Amniotic stem cell (primary cell): ENCODE results near the gene UQCC5.

Source experiments
- DNase-seq: peaks from one replicate; lab custom pipeline; 2025; lab: John Stamatoyannopoulos, UW

UQCC5 gene, protein sequence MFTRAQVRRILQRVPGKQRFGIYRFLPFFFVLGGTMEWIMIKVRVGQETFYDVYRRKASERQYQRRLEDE

DNA sequence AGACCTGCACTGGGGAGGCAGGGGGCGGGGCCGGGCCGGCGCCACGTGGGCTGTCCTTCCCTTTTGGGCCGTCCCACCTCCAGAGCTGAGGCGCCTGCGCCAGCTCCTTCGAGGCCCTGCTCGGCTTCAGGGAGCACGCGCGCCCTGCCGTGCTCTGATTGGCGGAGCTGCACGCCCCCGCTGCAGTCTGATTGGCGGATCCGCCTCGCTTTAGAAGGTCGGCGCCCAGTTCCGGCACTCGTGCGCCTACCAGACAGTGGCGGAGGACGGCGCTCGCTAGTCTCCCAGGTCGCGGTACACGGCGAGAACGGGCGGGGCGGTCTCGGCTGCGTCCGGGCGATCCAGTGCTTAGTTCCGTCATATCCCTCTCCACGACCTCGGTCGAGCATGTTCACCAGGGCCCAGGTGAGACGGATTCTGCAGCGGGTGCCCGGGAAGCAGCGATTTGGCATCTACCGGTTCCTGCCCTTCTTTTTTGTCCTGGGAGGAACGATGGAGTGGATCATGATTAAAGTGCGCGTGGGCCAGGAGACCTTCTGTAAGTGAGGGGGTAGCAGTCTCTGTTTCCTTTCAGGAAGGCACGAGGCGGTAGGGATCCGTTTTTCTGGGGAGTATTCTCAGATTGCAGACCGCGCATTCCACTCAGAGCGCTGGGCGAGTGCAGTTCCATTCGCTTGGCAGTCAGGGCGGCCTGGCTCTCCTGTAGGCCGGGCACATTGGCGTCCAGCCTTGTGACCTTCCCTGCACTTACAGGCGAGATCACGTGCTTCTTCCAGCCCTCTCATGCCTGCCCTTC lies at the start of gene UQCC5:
Gene UQCC5 (plus strand): TSS at position 237 of the 796 bp plus-strand sequence. CDS start 151 bp downstream, at position 388.
- DNase-seq, result peak; percentile 96

DNA sequence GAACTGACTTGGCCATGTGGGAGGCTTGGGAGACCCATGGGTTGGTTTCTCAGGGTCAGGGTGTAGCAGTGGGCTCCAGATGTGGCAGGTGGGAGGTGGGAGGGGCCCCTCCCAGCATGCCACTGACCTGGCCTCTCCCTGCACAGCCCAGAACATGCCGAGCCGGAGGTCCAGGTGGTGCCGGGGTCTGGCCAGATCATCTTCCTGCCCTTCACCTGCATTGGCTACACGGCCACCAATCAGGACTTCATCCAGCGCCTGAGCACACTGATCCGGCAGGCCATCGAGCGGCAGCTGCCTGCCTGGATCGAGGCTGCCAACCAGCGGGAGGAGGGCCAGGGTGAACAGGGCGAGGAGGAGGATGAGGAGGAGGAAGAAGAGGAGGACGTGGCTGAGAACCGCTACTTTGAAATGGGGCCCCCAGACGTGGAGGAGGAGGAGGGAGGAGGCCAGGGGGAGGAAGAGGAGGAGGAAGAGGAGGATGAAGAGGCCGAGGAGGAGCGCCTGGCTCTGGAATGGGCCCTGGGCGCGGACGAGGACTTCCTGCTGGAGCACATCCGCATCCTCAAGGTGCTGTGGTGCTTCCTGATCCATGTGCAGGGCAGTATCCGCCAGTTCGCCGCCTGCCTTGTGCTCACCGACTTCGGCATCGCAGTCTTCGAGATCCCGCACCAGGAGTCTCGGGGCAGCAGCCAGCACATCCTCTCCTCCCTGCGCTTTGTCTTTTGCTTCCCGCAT lies 49.2 kb upstream of the UQCC5 start:
- DNase-seq, result no peak

DNA sequence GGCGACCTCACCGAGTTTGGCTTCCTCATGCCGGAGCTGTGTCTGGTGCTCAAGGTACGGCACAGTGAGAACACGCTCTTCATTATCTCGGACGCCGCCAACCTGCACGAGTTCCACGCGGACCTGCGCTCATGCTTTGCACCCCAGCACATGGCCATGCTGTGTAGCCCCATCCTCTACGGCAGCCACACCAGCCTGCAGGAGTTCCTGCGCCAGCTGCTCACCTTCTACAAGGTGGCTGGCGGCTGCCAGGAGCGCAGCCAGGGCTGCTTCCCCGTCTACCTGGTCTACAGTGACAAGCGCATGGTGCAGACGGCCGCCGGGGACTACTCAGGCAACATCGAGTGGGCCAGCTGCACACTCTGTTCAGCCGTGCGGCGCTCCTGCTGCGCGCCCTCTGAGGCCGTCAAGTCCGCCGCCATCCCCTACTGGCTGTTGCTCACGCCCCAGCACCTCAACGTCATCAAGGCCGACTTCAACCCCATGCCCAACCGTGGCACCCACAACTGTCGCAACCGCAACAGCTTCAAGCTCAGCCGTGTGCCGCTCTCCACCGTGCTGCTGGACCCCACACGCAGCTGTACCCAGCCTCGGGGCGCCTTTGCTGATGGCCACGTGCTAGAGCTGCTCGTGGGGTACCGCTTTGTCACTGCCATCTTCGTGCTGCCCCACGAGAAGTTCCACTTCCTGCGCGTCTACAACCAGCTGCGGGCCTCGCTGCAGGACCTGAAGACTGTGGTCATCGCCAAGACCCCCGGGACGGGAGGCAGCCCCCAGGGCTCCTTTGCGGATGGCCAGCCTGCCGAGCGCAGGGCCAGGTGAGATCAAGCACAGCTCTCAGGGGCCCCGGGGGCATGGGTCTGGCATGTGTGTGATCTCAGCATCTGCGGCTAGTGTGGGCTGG lies 48.4 kb upstream of the UQCC5 start:
- no peak for DNase-seq

DNA sequence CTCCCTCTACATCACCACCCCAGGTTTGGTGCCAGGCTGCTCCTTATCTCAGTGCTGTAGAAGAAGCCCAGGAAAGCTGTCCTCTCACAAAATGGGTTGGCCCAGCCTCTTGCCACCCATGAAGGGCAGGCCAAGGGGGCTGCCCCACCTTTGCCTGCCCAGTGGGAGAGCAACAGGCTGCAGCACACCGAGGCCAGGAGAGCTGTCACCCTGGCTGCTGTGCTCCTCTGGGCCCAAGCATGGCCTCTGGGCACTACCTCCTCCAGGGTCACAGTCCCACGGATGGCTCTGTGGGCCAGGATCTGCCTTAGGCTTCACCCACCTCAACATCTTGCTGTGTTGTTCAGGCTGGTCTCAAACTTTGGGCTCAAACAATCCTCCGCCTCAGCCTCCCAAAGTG lies 47.7 kb upstream of the UQCC5 start:
- no peak for DNase-seq

DNA sequence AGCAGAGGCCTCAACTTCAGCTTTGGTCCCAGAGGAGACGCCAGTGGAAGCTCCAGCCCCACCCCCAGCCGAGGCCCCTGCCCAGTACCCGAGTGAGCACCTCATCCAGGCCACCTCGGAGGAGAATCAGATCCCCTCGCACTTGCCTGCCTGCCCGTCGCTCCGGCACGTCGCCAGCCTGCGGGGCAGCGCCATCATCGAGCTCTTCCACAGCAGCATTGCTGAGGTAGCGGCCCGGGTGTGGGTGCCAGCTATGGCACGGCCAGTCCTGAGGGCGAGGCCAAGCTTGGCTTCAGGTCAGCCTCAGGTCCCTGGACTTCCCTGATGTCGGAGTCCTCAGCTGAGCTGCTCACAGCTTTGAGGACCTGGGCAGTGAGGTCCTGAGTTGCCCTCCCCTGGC lies 47.0 kb upstream of the UQCC5 start:
- no peak for DNase-seq

DNA sequence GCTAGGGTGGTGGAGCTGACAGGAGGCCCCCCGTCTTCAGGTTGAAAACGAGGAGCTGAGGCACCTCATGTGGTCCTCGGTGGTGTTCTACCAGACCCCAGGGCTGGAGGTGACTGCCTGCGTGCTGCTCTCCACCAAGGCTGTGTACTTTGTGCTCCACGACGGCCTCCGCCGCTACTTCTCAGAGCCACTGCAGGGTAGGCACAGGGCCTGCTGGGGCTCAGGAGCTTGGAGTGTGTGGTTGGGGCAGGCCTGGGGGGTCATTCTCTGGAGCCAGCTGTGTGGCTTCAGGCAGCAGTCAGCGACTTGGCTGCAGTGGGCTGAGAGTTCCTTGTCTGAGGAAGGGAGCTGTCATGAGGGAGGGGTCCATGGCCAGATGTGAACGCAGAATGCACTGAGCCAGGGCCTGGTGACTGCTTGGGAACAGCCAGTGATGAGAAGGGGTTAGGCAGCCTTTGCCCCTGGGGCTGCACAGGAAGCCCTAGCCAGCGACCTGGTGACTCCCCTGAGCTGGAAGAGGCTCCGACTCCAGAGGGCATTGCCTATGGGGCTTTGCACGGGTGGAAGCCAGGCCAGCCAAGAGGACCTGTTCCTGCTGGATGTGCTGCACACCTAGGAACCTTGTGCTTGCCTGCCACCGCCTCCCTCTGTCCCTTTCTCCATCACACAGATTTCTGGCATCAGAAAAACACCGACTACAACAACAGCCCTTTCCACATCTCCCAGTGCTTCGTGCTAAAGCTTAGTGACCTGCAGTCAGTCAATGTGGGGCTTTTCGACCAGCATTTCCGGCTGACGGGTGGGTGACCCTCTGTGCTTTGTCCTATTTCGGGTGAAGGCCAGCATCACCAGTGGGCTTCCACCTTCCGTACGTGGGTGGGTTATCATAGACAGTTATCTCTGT lies 46.1 kb upstream of the UQCC5 start:
- DNase-seq, result no peak

DNA sequence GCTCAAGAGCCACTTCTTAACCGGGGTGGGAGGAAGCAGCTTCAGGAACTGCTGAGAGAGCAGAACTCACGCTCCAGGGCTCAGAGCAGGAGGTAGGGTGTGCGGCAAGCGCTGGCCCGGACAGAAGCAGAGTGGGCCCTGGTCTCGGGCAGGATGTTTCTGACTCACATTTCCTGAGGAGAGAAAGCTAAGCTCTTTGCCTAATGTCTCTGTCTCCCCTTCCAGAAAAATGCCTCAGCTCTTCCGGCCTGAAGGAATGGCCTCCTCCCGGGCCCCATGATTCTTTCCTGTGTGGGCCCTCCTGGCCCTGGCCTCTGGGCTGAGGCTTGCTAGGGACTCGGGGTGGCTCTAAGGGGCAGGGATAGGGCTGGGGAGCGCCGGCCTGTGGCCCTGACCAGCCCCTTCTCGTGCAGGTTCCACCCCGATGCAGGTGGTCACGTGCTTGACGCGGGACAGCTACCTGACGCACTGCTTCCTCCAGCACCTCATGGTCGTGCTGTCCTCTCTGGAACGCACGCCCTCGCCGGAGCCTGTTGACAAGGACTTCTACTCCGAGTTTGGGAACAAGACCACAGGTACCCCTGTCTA lies 45.4 kb upstream of the UQCC5 start:
- DNase-seq, result no peak

DNA sequence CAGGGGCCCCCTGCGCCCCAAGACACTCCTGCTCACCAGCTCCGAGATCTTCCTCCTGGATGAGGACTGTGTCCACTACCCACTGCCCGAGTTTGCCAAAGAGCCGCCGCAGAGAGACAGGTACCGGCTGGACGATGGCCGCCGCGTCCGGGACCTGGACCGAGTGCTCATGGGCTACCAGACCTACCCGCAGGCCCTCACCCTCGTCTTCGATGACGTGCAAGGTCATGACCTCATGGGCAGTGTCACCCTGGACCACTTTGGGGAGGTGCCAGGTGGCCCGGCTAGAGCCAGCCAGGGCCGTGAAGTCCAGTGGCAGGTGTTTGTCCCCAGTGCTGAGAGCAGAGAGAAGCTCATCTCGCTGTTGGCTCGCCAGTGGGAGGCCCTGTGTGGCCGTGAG lies 44.3 kb upstream of the UQCC5 start:
- DNase-seq, result no peak

DNA sequence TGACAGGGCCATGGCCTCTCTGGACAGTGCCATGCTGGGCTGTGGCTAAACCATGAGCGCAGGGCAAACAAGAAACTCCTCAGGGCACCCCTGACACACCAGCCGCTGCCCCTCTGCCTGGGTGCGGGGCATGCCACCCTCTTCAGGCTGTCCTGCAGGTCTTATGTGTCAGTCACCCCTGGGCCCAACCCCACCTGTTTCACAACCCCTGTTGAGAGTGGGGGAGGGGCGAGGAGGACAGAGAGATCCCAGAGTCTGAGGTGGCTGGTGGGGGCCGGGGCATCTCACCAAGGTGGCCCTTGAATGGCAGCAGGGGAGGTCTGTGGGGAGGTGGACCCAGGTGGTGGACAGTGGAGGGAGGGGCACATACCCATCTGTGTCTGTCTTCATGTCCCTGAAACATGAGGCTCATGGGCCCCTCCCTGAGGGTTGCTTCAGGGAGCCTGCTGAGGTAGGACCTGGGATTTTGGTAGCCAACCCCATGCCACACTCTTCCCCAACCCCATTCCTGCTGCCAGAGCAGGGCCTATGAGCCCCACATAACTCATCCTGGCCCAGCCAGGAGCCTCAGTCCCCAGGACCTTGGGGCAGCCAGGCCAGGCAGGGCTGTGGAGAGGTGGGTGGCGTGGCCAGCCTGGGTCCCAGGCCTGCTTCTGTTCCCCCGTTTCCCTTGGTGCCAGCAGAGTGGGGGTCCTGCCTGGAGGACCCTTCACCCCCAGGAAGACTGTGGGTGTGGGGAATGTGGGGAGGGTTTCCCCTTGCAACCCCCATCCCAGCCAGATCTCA lies 43.0 kb upstream of the UQCC5 start:
- DNase-seq, result no peak

DNA sequence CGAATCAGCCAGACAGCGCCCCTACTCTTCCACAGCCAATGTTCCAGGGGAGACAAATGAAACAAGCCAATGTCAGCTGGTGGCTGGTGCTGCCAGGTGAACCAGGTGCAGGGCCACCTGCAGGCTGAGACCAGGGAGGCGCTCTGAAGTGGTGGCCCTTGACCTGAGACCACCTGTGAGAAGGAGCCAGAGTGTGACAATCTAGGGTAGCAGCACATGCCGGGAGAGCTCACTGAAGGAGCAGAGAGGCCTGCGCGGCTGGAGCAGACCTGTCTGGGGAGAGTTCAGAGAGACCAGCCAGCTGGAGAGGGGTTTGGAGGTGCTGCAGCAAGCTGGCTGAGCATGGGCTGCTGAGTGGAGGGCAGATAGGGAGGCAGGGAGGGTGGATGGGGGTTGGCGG lies 42.0 kb upstream of the UQCC5 start:
- DNase-seq, result no peak

DNA sequence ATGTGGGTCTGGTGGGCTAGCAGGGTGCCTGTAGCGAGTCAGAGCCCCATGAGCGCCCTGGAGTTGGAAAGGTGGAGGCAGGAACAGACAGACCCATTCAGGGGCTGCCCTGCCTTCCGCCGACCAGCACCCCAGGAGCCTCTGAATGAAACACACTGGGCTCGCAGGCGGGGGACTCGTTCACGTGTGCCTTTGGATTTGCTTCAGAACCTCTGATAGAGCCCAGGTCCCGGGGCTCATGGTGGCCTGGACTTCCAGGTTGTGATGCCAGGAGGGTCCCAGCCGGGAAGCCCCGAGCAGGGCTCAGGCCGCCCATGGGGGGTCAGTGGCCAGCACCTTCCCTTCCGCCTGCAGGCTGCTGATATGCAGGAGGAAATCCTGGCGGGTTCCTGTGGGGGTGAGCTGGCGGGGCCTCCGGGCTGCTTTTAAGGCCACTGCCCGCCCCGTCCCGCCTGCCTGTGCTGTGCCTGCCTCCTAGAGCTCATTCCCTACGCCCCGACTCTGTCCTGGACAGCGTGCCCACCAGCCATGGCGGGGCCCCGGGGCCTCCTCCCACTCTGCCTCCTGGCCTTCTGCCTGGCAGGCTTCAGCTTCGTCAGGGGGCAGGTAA lies 41.4 kb upstream of the UQCC5 start, which contains the start of gene STAB1:
Gene STAB1 (plus strand): TSS at position 453 of the 610 bp plus-strand sequence. CDS start 76 bp downstream, at position 529.
- DNase-seq, result no peak

DNA sequence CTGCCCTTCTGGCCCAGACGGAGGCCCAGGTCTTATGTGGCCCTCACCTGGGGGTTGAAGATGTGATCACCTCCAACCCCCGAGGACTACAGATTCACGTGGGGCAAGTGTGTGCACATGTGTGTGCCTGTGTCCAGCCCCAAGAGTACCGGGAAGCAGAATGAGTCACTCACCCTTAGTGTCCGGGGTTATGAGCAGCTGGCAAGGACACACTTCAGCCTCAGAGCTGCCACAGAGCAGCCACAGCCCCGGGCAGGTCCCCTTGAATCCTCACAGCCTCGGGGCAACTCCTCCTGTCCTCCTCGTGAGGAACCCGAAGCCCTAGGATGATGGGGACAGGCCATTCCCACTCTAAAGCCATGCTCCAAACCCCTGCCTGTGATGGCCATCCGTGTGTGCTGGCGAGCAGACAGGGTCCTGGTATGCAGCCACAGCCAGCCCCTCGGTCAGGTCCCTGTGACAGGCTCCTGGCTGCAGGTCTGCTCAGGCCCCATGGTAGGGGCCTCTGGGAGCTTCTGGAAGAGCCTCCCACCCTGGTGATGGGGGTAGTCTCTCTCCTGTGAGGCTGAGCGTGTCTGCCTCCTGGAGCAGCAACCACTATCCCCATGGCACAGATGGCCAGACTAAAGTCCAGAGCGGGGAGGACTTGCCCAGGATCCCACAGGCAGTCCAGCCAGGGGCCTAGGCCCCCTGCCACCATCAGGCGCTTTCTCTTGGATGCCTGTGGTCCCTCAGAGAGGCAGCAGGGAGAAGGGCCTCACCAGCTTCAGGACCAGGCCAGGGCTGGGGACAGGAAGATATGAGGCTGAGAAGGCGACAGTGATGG lies 40.4 kb upstream of the UQCC5 start:
- no peak for DNase-seq

DNA sequence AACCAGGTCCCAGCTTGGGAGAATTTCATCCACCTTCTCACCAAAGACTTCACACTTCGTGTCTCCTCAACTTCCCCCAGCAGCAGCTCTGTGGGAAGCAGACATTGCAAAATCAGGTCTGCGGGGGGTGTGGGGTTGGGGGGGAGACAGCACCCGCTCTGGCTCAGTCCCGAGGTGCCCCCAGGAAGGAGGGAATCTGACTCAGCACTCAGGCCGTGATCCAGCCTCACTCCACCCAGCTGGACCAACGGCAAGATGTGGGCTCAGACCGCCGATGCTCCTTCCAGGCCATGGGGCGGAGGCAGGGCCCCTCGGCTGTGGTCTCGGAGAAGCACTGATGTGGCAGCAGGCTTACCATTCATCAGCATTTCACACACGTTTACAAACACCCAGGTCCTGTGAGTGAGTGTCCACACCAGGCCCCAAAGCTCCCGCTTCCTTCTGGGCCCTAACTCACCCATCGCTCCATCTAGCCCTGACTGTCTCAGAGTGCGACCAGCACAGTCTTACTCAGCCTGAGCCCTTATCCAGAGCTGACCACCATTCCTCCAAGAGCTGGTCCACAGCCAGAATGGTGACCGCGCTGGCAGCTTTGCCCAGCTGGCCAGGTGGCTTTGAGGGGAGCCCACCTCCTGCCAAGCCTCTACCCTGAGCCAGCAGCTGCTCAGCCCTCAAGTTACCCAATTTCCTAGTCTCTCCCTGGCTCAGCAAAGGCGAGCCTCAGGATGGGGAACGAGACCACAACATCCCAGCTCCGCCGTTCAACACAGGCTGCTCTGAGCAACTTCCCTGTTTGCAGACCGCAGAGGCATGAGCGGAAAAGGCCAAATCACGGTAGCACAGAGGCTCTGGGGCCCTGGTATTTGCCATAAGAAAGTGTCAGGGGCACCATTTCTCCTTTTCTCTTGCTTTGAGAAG lies 38.0 kb upstream of the UQCC5 start:
- DNase-seq, result no peak

DNA sequence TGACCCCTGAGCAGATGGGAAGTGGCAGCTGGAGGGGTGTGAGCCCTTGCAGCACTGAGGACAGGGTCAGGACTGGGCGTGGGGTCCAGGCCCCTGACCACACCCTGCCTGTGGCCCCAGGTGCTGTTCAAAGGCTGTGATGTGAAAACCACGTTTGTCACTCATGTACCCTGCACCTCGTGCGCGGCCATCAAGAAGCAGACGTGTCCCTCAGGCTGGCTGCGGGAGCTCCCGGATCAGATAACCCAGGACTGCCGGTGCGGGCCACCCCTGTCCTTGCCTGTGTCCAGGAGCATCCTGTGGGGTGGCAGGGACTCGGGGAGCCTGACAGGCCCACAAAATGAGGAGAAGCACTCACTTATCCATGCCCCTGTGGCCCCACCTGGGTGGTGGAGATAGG lies 35.4 kb upstream of the UQCC5 start:
- DNase-seq, result no peak

DNA sequence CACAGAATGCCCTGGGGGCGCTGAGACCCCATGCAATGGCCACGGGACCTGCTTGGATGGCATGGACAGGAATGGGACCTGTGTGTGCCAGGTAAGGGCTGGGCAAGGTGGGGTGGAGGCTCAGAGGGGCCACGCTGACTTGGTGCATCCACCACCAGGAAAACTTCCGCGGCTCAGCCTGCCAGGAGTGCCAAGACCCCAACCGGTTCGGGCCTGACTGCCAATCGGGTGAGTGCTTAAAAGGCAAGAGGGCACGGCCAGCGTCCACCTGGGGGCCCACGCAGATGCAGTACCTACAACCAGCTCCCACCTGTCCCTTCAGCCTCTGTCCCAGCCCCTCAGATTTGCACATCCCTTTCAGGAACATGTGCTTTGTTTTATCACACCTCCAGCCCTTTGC lies 34.4 kb upstream of the UQCC5 start:
- DNase-seq, result no peak

DNA sequence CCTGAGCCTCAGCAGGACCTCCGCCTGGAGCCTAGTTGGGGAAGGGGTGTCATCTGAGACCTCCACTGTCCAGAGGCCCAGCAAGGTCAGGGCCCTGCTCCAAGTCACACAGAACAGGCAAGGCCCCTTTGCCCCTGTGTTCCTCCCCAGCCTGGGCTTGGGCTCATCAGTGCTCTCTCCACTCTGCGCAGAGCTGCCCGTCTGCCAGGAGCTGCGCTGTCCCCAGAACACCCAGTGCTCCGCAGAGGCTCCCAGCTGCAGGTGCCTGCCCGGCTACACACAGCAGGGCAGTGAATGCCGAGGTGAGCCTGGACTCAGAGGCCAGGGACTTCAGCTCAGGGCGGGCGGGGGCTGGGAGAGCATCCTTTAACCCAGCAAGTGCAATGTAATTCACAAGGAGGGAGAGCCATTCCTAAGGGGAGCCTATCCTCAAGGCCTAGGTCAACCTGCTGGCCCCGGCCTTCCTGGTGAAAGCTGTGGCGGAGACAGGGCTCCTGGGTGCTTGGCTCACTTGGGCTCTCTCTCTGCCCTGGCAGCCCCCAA lies 33.5 kb upstream of the UQCC5 start:
- no peak for DNase-seq

DNA sequence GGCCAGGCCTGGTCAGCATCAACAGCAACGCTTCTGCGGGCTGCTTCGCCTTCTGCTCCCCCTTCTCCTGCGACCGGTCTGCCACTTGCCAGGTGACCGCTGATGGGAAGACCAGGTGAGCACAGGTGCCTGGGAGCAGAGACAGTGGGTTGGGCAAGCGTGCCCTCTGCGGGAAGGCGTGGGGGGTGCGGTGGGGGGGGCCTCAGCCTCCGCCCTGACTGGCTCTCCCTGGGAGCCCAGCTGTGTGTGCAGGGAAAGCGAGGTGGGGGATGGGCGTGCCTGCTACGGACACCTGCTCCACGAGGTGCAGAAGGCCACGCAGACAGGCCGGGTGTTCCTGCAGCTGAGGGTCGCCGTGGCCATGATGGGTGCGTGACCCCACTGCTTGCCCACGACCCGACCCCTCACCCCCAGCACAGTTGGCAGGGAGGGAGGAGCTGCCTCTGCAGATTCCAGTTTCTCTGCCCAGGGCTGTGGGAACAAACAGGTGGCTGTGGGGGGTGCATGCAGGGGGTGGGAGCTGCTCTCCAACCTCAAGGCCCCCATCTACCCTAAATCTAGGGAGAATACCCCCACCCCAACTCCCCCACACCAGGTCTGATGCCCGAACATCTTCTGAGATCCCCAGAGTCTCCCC lies 32.5 kb upstream of the UQCC5 start:
- DNase-seq, result no peak
